ENCODE measurements around the gene CCDC82.

CCDC82 gene

GRCh38 chr11:96323642-96323985, 66.1 kb downstream of the CCDC82 start:
- H4K20me1 ChIP-seq (ENCODE audit: control insufficient read depth, insufficient read depth, low read depth, low read length), result no peaks in the 10 kb centered on the region
- no peak for TF ChIP-seq EZH2phosphoT487 (IDR thresholded peaks at IDR 0.05; ENCODE audit: borderline replicate concordance, low read length)
- TF ChIP-seq CTCF (IDR thresholded peaks at IDR 0.05; ENCODE audit: low read depth, low read length, poor library complexity, severe bottlenecking), result no peak
- no peak overlapping the region for H3K27ac ChIP-seq (ENCODE audit: low read depth, low read length)
- no peak overlapping the region for H3K4me2 ChIP-seq (ENCODE audit: low read length)
- no peaks in the 10 kb centered on the region for H3K9me2 ChIP-seq (replicated peaks; ENCODE audit: control insufficient read depth, low read length)
- H3K4me3 ChIP-seq (ENCODE audit: low read length), result no peak overlapping the region
- H3F3A ChIP-seq (ENCODE audit: control insufficient read depth, insufficient read depth), result no peaks in the 10 kb centered on the region
- H3K27me3 ChIP-seq (ENCODE audit: control insufficient read depth, low read length), result no peaks in the 10 kb centered on the region
- no peaks in the 10 kb centered on the region for H3K79me2 ChIP-seq (ENCODE audit: control insufficient read depth, low read length)
- H3K4me1 ChIP-seq (ENCODE audit: control insufficient read depth, low read length), result no peaks in the 10 kb centered on the region
- H3K36me3 ChIP-seq (ENCODE audit: control insufficient read depth, low read length), result no peaks in the 10 kb centered on the region
- no peaks in the 10 kb centered on the region for H3K9me3 ChIP-seq (ENCODE audit: control insufficient read depth, insufficient read depth, low read length)

GRCh38 chr11:96322775-96323641, 66.7 kb downstream of the CCDC82 start:
- Histone ChIP-seq H3K27me3 (ENCODE audit: control insufficient read depth, low read length) (no peaks in the 10 kb centered on the region), H3K36me3 (ENCODE audit: control insufficient read depth, low read length) (no peaks in the 10 kb centered on the region), H3K9me2 (replicated peaks; ENCODE audit: control insufficient read depth, low read length) (no peaks in the 10 kb centered on the region), H3F3A (ENCODE audit: control insufficient read depth, insufficient read depth) (no peaks in the 10 kb centered on the region), H3K4me3 (ENCODE audit: low read length) (no peak overlapping the region), H3K79me2 (ENCODE audit: control insufficient read depth, low read length) (no peaks in the 10 kb centered on the region), H4K20me1 (ENCODE audit: control insufficient read depth, insufficient read depth, low read depth, low read length) (no peaks in the 10 kb centered on the region), H3K4me2 (ENCODE audit: low read length) (no peak overlapping the region), H3K27ac (ENCODE audit: low read depth, low read length) (no peak overlapping the region), H3K9me3 (ENCODE audit: control insufficient read depth, insufficient read depth, low read length) (no peaks in the 10 kb centered on the region), H3K4me1 (ENCODE audit: control insufficient read depth, low read length) (no peaks in the 10 kb centered on the region)
- no peak for TF ChIP-seq CTCF (IDR thresholded peaks at IDR 0.05; ENCODE audit: low read depth, low read length, poor library complexity, severe bottlenecking)
- no peak for TF ChIP-seq EZH2phosphoT487 (IDR thresholded peaks at IDR 0.05; ENCODE audit: borderline replicate concordance, low read length)

GRCh38 chr11:96321091-96321490, 68.6 kb downstream of the CCDC82 start:
- H3K36me3 ChIP-seq (ENCODE audit: control insufficient read depth, low read length), result no peaks in the 10 kb centered on the region
- no peaks in the 10 kb centered on the region for H3F3A ChIP-seq (ENCODE audit: control insufficient read depth, insufficient read depth)
- no peaks in the 10 kb centered on the region for H3K4me1 ChIP-seq (ENCODE audit: control insufficient read depth, low read length)
- no peak overlapping the region for H3K4me3 ChIP-seq (ENCODE audit: low read length)
- no peaks in the 10 kb centered on the region for H3K9me3 ChIP-seq (ENCODE audit: control insufficient read depth, insufficient read depth, low read length)
- no peak overlapping the region for H3K4me2 ChIP-seq (ENCODE audit: low read length)
- no peak overlapping the region for H3K27ac ChIP-seq (ENCODE audit: low read depth, low read length)
- no peaks in the 10 kb centered on the region for H4K20me1 ChIP-seq (ENCODE audit: control insufficient read depth, insufficient read depth, low read depth, low read length)
- no peaks in the 10 kb centered on the region for H3K27me3 ChIP-seq (ENCODE audit: control insufficient read depth, low read length)
- no peaks in the 10 kb centered on the region for H3K79me2 ChIP-seq (ENCODE audit: control insufficient read depth, low read length)
- TF ChIP-seq EZH2phosphoT487 (IDR thresholded peaks at IDR 0.05; ENCODE audit: borderline replicate concordance, low read length) (no peak), CTCF (IDR thresholded peaks at IDR 0.05; ENCODE audit: low read depth, low read length, poor library complexity, severe bottlenecking) (no peak)
- no peaks in the 10 kb centered on the region for H3K9me2 ChIP-seq (replicated peaks; ENCODE audit: control insufficient read depth, low read length)

All from DOHH2 (cell line).